Stimulated activated CD4-positive, alpha-beta T cell treated with anti-CD3 and anti-CD28 coated beads, Interleukin-15, amount 100 ng/mL, for 24 hours (primary cell): ENCODE data around the gene CD28.
A peak's percentile ranks its signal among the peaks of the same experiment; 100 is the strongest.

ENCODE experiments used
- DNase-seq: peaks from one replicate; pipeline ENCODE4 v3.0.0-alpha.2; 2020

CD28 gene

DNA sequence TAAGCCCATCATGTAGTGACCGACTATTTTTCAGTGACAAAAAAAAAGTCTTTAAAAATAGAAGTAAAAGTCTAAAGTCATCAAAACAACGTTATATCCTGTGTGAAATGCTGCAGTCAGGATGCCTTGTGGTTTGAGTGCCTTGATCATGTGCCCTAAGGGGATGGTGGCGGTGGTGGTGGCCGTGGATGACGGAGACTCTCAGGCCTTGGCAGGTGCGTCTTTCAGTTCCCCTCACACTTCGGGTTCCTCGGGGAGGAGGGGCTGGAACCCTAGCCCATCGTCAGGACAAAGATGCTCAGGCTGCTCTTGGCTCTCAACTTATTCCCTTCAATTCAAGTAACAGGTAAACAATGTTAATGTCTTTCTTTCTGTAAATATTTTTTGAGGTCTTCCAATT lies at the start of gene CD28:
Gene CD28 (plus strand): TSS at position 237 of the 400 bp plus-strand sequence. CDS start 58 bp downstream, at position 295.
- peak; percentile 92 for DNase-seq

DNA sequence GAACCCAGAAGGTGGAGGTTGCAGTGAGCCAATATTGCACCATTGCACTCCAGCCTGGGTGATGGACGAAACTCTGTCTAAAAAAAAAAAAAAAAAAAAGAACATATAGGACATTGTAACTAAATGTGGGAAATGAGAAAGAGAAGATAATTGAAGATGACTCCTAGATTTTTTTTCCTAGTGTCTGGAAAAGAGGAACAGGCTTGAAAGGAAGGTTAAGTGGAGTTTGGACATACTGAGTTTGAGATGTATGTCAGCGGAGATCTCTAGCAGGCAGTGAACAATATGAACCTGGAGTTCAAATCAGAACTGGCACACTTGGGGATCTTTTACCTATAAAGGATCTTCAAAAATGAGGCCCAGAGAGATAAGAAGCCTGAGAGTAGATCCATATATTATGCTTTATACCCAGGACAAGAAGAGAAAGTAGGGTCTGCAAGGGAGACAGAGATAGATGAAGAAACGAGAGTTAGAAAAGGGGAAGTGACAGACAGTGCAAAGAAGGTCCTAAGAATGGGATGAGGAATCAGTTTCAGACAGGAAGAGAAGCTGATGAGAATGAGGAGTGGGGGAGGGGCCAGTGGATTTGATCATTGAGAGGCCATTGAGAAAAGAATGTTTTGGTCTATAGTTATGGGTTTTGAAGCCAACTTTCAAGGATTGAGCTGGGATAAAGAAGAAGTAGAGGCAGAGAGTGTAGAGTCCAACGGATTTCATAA lies 46.9 kb upstream of the CD28 start:
- peak; percentile 9 for DNase-seq

DNA sequence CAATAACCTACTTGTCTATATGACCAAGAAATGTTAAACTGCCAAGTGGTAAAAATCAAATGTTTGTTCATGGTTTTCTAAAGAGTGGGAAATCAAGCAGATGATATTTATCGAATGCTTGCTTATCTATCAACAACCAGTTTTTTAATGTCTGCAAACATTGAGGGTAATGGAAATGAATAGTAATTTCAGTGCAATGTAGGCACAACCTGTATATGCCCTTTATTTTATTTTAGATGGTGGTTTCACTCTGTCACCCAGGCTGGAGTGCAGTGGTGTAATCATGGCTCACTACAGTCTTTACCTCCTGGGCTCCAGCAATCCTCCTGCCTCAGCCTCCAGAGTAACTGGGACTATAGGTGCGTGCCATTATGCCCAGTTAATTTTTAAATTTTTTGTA lies 46.0 kb upstream of the CD28 start:
- DNase-seq, result no peak

DNA sequence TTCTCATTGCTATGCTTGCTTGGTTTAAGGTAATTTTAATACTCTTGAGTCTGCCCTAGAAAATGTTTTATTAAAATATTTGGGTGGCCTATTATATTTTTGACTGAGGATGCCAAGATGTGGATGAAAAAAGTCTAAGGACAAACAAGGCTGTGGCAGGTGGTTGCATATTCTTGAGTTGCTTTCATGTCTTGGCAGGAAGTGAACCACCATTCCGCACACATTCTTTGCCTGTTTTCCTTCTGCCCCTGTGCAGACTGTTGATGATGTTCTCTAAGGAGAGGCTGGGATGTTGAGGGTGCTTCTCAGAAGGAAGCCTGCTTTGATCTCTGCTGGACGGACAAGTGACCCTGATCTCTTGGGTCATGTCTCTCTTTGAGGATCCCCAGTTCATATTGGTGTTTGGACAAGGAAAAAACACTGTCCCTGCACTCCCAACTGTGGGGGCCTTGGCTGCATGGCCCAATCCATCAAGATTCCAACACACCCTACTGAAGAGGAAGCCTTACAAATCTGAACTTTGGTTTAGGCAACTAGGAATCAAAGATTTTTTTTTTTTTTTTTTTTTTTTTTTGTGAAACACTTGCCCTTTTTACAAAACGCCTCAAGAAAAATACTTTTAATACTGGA lies 45.0 kb upstream of the CD28 start:
- DNase-seq, result no peak

DNA sequence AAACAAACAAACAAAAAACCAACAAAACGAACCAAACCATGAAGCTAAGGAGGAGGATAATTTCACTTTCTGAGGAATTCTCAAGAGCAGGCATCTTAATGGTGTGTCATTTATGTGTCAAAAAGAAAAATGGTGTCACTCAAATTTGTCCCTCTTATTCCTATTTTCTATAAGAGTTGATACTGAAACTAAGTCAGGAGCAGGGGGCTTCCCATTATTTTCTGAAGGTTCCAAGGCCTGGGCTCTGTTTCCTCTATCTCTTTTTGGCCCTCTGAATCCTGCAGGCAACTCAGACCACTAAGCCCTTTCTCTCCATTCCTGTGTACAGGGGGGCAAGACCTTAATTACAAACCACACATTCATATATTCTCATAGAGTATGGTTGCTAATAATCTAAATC lies 44.0 kb upstream of the CD28 start:
- DNase-seq, result no peak

DNA sequence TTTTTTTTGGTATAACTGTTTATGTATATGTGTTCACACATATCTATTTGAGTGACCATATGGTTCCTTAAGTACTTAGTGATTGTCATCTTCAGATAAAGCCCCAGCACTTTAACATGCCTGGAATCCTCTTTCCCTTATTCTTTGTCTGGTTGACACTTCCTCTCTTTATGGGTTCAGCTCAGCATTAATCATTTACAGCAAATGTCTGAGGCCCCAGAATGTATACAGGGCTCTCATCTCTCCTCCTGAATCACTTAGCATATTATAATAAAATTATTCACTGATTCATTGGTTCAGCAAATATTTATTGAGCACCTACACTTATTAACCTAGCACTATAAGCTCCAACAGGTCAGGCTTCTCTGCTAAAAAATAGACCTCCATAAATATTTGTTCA lies 43.5 kb upstream of the CD28 start:
- DNase-seq, result no peak

DNA sequence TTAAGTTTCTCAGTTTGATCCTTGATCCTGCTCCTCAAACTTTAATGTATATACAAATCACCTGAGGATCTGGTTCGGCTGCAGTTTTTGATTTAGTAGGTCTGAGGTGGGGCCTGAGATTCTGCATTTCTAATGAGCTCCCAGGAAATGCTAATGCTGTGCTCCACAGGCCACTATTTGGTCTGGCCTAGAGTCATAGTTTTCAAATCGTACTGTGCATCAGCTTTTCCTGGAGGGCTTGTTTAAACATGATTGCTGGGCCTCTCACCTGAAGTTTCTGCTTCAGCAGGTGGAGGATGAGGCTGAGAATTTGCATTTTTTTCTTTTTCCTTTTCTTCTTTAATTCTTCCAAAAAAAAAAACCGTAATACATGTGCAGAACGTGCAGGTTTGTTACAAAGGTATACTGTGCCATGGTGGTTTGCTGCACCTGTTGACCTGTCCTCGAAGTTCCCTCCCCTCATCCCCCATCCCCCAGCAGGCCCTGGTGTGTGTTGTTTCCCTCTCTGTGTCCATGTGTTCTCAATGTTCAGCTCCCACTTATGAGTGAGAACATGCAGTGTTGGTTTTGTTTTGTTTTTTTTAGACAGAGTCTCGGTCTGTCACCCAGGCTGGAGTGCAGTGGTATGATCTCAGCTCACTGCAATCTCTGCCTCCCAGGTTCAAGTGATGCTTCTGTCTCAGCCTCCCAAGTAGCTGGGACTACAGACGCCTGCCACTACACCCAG lies 42.2 kb upstream of the CD28 start:
- no peak for DNase-seq

DNA sequence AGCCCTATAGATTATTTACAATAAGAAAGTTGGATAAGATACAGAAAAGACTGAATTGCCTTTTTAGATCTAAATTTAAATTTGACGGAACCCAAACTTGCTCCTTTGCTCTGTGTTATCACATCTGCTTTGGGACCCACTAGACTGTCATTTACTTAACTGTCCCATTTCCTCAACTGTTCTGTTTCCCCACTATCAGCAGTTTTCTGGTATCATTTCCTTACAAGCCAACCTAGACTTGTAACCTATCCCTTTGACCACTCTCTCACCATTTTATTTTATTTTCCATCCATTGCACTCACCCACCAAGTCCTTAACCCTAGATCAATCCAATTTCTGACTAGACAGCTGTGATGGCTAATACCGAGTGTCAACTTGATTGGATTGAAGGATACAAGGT lies 38.6 kb upstream of the CD28 start:
- no peak for DNase-seq

DNA sequence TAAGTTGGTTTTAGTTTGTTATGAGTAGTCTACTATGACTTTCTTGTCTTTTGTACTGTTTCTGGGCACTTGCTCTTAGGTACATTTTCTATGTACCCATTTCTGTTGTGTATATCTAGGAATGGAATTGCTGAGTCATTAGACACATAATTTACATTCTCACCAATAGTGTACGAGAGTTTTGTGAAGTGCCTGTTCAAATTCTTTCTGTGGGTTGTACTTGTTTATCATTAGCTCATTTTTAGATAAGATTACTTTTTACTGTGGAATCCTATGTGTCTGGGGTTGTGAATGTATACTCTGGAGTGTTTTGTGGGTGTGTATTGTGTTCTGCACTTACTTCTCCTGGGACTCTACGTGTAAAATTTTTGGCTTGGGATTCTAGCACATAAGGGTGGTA lies 36.6 kb upstream of the CD28 start:
- DNase-seq, result no peak

DNA sequence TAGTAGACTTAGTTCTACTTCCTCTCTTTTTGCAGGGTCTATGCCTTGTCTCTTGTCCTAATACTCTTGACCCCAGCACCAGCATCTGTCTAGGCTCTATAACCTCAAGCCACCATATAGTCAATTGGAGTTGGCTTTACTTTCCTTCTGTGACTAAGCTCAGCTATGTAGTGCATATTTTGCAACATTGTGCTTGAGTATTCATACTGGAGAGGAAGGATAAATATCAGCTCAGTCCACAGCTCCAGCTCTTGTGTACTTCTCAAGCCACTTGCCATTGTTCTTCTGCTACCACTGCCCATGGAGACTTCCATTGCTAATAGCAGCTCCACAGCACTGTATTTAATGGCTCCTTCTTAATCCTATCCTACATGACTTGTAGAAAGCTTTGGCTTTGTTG lies 35.5 kb upstream of the CD28 start:
- DNase-seq, result no peak

DNA sequence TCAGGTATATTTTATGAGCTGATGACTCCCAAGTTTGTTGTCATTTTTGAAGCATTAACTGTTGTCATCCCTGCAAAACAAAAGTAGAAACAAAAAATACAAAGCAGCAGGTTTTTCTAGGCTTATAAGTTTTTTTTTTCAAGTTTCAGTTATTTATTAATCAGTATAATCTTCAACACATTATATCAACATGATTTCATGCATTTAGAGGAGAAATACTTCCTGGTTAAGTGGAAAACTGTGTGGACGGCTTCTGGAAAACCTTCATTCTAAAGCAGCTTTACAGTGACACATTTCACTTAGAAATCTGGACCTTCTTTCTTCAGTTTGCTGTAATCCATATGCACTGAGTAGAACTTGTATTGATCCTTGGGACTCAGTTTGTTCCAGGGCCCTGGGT lies 34.6 kb upstream of the CD28 start:
- no peak for DNase-seq

DNA sequence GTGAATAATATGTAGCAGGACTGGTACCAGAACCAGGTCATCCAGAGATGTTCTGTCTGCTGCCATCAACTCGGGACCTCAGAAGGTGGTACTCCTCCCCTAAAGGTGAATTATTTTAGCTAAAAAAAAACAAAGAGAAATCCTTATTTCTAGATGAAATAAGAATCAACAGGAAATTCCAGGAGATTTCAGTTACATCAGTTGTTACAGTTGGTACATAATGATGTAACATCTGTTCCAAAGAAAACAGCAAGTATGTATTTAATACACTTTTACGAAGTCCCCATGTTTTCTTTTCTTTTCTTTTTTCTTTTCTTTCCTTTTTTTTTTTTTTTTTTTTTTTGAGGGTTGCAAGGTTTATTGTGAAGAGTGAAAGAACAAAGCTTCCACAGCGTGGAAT lies 33.6 kb upstream of the CD28 start:
- DNase-seq, result no peak

DNA sequence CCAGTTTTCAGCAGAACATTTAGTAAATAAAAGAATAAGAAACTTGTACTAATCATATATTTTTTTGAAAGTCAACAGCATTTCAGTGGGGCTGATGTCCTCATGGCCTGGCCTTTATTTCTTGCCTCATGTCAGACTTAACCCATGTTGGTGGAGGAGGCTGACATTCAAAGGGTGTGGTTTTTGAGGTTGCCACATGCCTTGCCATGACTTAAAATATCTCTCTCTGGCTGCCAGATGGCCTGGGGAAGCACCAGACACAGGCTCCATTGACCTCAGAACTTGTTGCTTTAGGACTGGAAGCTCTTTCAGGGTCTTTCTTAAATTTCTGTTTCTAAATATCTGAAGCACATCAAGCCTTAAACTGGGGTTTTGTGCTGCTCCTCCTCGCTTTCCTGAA lies 32.5 kb upstream of the CD28 start:
- peak; percentile 47 for DNase-seq

DNA sequence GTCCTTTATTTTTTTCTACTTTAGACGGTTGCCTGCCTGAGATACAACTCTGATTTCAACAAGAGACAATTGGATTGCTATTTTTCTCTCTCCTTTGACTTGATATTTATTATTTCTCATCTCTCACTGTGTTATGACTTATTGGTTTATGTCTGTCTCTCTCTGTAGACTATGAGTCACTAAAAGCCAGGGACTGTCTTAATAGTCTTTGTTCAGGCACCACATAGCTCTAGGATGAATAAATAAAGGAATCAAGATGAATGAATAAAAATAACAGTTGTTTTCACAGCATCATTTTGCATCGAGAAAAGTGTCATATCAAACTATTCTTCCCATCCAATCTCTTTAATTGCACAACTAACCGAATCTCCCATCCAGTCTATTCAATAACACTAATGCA lies 31.4 kb upstream of the CD28 start:
- no peak for DNase-seq

DNA sequence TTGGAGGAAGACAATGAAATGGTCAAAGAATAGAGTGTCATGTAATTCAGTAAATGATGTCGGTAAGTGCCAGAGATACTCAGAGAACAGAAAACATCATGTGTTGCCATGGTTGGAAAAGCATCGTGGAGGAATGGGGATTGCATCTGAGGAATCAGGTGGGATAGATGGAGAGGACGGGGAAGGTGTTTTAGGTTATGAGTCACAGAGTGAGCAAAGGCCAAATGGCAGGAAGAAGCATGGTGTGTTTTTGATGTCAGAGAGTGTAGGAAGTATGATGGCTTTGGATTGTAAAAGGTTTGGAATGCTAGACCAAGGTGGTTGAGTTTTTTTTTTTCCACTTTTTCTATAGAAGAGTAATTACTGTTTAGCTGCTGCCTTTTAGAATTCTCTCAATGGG lies 27.5 kb upstream of the CD28 start:
- no peak for DNase-seq

DNA sequence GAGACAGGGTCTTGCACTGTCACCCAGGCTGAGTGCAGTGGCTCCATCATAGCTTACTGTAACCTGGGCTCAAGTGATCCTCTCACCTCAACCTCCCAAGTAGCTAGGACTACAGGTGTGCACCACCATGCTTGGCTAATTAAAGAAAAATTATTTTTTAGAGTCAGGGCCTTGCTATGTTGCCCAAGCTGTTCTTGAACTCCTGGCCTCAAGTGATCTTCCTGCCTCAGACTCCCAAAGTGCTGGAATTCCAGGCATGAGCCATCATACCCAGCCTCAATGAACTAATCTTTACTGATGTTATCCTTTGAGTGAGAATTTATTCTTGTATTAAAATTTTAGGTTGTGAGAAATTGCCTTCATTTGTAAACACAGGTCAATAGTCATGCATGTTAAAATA lies 27.0 kb upstream of the CD28 start:
- DNase-seq, result no peak

DNA sequence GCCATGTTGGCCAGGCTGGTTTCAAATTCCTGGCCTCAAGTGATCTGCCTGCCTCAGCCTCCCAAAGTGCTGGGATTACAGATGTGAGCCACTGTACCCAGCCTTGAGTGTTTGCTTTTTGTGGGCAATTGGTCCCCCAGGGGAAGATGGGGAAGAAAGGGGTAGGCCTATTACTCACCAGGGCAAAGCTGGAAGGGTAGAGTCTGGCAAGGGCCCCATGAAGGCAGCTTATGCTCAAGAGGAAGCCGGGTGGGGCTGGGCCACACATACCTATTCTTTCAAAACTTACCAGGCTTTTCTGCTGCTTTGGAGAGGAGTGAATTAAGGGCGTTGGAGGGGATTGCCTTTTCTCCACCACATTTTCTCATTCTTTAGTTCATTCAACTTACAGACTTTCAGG lies 24.5 kb upstream of the CD28 start:
- peak; percentile 7 for DNase-seq

DNA sequence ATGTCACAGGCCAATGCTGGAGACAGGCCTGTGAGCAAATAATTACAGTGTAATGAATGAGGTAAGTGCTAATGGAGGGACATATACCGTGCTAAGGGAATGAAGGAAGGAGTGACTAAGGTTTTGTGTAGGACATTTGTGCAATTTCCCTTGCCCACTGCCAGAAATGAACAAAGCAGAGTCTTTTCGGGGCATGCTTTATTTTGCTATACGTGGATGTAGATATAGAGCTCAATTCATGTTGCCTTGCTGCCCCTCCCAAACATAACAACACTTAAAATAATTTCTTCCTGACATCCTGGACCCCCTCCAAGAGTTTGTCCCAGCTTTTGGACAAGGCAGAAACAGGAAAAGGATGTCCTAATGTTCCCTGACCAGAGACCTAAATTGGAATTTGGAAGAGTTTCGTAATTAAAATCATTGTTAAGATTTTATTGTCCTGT lies 23.7 kb upstream of the CD28 start:
- no peak for DNase-seq

DNA sequence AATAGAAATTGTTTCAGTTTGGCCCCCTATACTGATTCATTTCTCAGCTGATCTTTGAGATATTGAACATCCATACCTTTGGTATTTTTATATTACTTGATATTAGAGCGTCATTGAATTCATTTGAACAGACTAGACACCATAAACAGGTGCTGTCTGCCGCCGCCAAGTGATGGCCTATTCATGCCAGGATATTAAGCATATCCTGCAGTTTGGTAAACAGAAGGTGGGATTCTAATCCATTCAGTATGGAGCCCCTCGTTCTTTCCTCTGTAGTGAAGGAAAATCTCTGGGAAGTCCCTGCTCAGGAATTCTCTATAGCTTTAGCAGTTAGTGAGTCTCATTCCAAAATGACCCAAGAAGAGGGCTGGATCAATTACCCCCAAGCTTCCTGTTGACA lies 23.0 kb upstream of the CD28 start:
- DNase-seq, result no peak

DNA sequence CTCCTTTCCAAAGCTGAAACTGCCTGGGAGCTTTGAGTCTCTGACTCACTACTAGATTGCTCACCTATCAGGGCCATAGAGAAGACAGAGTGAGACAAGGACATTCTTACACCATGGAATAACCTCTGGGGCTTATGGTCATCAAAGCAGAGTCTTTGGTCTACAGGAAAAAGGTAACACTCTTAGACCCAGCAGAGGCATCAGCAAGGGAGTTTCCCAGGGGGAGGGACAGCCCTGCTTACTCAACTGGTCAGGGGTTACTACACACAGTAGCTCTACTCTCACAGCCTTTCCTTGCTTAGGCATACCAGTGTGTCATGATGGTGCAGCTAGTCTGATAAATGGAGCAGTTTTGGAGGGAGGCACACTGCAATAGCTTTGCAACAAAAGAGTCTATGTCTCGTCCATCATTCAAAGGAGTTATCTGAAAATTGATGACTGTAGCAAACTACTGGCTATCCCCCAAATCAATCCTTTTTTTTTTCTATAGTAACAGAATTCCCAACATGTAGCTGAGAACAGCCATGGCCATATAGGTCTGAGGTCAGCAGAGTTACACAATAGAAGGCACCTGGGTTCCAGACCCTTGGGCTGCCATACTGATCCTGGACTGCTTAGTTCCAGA lies 22.4 kb upstream of the CD28 start:
- DNase-seq, result peak; percentile 38

DNA sequence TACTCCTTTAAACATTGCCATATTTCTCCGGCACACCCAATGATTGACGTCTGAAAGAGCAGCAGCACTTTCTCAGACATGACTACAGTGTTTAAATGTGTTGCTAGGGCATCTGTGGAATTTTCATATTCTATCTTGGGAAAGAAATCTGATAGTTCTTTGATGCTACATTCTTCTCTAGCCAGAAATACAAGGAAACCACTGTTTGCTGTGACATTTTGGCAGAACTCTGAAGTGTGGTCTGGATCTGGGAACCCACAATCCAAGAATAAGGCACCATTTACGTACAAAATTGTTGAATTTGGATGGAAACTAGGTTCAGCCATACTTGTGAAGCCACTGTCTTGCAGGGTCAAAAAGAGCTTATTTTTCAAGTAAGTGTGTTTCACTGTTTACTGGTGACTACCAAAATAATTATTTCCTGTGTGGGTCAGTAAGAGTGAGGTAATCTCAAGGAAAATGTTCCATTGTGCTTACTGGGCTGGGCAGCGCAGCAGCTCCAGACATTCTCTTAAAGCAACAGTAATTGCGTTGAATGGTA lies 21.3 kb upstream of the CD28 start:
- no peak for DNase-seq

DNA sequence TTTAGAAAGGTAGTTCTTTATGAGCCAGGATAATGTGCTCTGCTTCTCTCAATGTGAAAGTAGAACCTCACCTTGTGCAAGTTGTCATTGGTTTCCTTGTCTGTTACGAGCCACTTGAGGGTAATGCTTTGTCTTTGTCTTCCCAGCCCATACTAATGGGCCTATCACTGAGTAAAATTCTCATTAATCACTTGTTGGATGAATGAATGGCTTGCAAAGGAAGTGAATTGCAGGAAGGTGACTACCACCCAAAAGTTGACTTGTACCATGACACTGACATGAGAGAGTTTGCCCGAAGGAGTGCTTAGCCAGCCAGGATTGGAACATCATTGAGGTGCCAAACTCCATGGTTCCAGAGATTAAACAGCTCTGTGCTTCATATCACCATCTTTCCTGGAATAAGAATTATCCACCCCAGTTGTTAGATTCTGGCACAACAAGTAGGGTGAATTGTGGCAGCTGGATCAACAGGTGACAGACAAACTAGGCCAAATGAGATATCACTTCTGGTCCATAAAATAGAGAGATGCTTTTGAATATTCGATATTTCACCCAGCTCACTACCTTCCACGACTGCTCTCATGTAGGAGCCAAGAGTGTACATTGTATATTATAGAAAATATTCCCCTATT lies 20.5 kb upstream of the CD28 start:
- DNase-seq, result no peak

DNA sequence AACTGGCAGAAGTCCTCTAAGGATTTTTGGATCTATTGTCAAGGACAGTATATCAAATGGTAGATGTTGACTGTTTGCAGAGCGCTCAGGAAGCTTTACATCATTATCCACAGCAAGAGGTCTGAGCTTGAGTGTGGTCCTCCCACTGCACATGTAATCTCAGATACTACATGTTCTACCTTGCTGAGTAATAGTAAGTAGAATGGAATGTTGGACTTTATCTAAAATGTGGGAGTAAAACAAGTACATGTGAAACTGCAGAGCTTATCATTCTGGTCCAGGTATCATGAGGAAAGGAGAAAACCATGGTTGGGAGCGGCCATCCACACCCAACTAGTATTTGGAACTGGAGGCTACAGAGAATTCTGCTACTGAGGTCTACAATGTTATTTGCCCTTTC lies 19.3 kb upstream of the CD28 start:
- no peak for DNase-seq
